Measurements from ENCODE around the gene SLC22A7. TPM values are rescaled to one million over a fixed set of nuclear protein-coding genes. Genes with fewer than 3 reads are reported as not detected.
A peak's percentile ranks its signal among the peaks of the same experiment; 100 is the strongest.

SLC22A7 gene
- polyA plus RNA-seq, 1 donor (not counting 4 experiments of a cell fraction or from before 2014, with no cell fraction given), result not detected

DNA sequence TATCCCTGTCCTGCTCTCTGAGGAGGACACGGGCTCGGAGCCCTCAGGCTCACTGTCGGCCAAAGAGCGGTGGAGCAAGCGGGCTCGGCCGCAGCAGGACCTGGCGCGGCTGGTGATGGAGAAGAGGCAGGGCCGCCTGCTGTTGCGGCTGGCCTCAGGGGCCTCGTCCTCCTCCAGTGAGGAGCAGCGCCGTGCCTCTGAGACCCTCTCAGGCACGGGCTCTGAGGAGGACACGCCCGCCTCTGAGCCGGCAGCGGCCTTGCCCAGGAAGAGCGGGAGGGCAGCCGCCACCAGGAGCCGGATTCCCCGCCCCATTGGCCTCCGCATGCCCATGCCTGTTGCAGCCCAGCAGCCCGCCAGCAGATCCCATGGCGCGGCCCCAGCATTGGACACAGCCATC is 14.2 kb upstream of the SLC22A7 start:
- Histone ChIP-seq H3K36me3 (ENCODE audit: control insufficient read depth in 2 of 2, extremely low read depth in 1 of 2, insufficient read depth in 2 of 2, low read length in 2 of 2) (no peaks in the 10 kb centered on the region), H3K9me3 (ENCODE audit: control insufficient read depth, low read depth, low read length) (no peaks in the 10 kb centered on the region), H3K9ac (ENCODE audit: control insufficient read depth, extremely low read depth, insufficient read depth, low read length) (no peak overlapping the region), H2AFZ (ENCODE audit: control insufficient read depth, low read length) (peak overlapping the region; percentile 29), H3K9me1 (ENCODE audit: control insufficient read depth, extremely low read depth, insufficient read depth, low read length) (no peaks in the 10 kb centered on the region), H4K20me1 (ENCODE audit: control insufficient read depth, extremely low read depth, insufficient read depth, low read length) (no peaks in the 10 kb centered on the region), H3K79me2 (ENCODE audit: control insufficient read depth, insufficient read depth, low read length) (no peaks in the 10 kb centered on the region), H3K27me3 (ENCODE audit: control insufficient read depth, extremely low read depth, insufficient read depth, low read length) (peaks cover 40% of the 10 kb centered on the region), H3K27ac (ENCODE audit: control insufficient read depth, insufficient read depth, low read length) (no peak overlapping the region), H3K4me2 (ENCODE audit: control insufficient read depth, extremely low read depth, insufficient read depth, low read depth, low read length) (peak overlapping the region; percentile 54), H3K4me3 (ENCODE audit: control insufficient read depth in 2 of 3, extremely low read depth in 1 of 3, insufficient read depth in 2 of 3, low read depth in 1 of 3, low read length in 3 of 3) (no peak overlapping the region), H3K4me1 (ENCODE audit: control insufficient read depth, extremely low read depth, insufficient read depth, low read length) (peaks cover 4% of the 10 kb centered on the region)
- FAIRE-seq (no peak), DNase-seq (ENCODE audit: low read depth, low spot score) (no peak)
- dilution Hi-C loops (cut with MboI; ENCODE audit: extremely low pct_ligation_motif_present, low sequenced_read_pairs), result no loop called here
- TF ChIP-seq, protein P1, sequence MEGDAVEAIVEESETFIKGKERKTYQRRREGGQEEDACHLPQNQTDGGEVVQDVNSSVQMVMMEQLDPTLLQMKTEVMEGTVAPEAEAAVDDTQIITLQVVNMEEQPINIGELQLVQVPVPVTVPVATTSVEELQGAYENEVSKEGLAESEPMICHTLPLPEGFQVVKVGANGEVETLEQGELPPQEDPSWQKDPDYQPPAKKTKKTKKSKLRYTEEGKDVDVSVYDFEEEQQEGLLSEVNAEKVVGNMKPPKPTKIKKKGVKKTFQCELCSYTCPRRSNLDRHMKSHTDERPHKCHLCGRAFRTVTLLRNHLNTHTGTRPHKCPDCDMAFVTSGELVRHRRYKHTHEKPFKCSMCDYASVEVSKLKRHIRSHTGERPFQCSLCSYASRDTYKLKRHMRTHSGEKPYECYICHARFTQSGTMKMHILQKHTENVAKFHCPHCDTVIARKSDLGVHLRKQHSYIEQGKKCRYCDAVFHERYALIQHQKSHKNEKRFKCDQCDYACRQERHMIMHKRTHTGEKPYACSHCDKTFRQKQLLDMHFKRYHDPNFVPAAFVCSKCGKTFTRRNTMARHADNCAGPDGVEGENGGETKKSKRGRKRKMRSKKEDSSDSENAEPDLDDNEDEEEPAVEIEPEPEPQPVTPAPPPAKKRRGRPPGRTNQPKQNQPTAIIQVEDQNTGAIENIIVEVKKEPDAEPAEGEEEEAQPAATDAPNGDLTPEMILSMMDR (optimal IDR thresholded peaks at IDR 0.05 in 1 of 3, IDR thresholded peaks at IDR 0.05 in 1 of 3, conservative IDR thresholded peaks at IDR 0.05 in 1 of 3; ENCODE audit: extremely low read depth in 1 of 3, insufficient read depth in 2 of 3, low read length in 3 of 3), result no peak
- TF ChIP-seq EZH2 (IDR thresholded peaks at IDR 0.05; ENCODE audit: low read length), result no peak

DNA sequence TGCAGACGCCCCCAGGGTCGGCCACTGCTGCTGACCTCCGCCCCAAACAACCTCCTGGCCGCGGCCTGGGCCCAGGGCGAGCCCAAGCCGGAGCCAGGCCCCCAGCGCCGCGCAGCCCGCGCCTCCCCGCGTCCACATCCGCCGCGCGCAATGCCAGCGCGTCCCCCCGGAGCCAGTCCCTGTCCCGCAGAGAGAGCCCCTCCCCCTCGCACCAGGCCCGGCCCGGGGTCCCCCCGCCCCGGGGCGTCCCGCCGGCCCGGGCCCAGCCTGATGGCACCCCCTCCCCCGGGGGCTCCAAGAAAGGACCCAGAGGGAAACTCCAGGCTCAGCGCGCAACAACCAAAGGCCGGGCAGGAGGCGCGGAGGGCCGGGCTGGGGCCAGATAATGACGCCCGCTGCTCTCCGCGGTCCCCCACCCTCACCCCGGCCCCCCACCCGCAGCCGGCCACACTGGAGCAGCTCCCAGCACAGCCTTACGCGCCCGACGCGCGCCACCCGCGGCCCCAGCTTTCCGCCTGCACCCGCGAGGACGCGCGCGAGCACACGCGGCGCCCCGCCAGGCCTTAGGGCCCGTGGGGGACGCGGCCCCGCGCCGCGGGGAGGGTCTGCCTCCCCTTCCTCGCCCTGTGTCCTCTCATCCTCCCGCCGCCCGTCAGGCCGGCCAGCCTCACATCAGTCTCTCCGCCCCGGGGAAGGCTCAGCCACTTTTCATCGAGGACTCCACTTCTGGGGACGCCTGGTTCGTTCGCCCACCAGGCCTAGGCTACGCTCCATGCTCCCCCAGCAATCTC is 12.9 kb upstream of the SLC22A7 start:
- Histone ChIP-seq H3K79me2 (ENCODE audit: control insufficient read depth, insufficient read depth, low read length) (no peaks in the 10 kb centered on the region), H3K9me1 (ENCODE audit: control insufficient read depth, extremely low read depth, insufficient read depth, low read length) (no peaks in the 10 kb centered on the region), H3K27ac (ENCODE audit: control insufficient read depth, insufficient read depth, low read length) (no peak overlapping the region), H2AFZ (ENCODE audit: control insufficient read depth, low read length) (no peak overlapping the region), H3K4me2 (ENCODE audit: control insufficient read depth, extremely low read depth, insufficient read depth, low read depth, low read length) (peak overlapping the region; percentile 22), H3K4me1 (ENCODE audit: control insufficient read depth, extremely low read depth, insufficient read depth, low read length) (peaks cover 4% of the 10 kb centered on the region), H3K9me3 (ENCODE audit: control insufficient read depth, low read depth, low read length) (no peaks in the 10 kb centered on the region), H3K9ac (ENCODE audit: control insufficient read depth, extremely low read depth, insufficient read depth, low read length) (no peak overlapping the region), H3K36me3 (ENCODE audit: control insufficient read depth in 2 of 2, extremely low read depth in 1 of 2, insufficient read depth in 2 of 2, low read length in 2 of 2) (no peaks in the 10 kb centered on the region), H3K4me3 (ENCODE audit: control insufficient read depth in 2 of 3, extremely low read depth in 1 of 3, insufficient read depth in 2 of 3, low read depth in 1 of 3, low read length in 3 of 3) (no peak overlapping the region), H4K20me1 (ENCODE audit: control insufficient read depth, extremely low read depth, insufficient read depth, low read length) (no peaks in the 10 kb centered on the region), H3K27me3 (ENCODE audit: control insufficient read depth, extremely low read depth, insufficient read depth, low read length) (peaks cover 40% of the 10 kb centered on the region)
- dilution Hi-C loops (cut with MboI; ENCODE audit: extremely low pct_ligation_motif_present, low sequenced_read_pairs), result no loop called here
- no peak for FAIRE-seq
- no peak for DNase-seq (ENCODE audit: low read depth, low spot score)
- peak; percentile 25 for TF ChIP-seq EZH2 (IDR thresholded peaks at IDR 0.05; ENCODE audit: low read length)
- TF ChIP-seq, protein P1 (optimal IDR thresholded peaks at IDR 0.05 in 1 of 3, IDR thresholded peaks at IDR 0.05 in 1 of 3, conservative IDR thresholded peaks at IDR 0.05 in 1 of 3; ENCODE audit: extremely low read depth in 1 of 3, insufficient read depth in 2 of 3, low read length in 3 of 3), result no peak
